K562 (cell line): Measurements from ENCODE around the gene STT3B. TPM values are rescaled to one million over a fixed set of nuclear protein-coding genes. Genes with fewer than 3 reads are reported as not detected.

ENCODE experiments used
- ATAC-seq: fragments of 200-7000 bp; cut with Tn5 transposase; 3 replicates; pipeline ENCODE4 v1.9.1; 2020; ENCODE audit warnings: moderate library complexity
- BruUV-seq: library from RNA; stranded (reverse); fragments of 400-500 nt; replicated peaks from 2 replicates; lab custom pipeline; 2021; lab: Mats Ljungman, UMichigan
- CTCF ChIA-PET: fragments of 300-600 bp; formaldehyde crosslinking; extraction: SDS; loops from one replicate; lab custom pipeline; 2021; ENCODE audit warnings: low intra/inter-chr PET ratio; lab: Yijun Ruan, JAX
- POLR2A ChIA-PET: fragments of 300-600, 350-650 bp; sonication (Branson Sonifier 250); formaldehyde crosslinking; extraction: SDS; loops from one replicate; lab custom pipeline; 2021; ENCODE audit warnings: antibody characterized with exemption, inconsistent platforms; lab: Yijun Ruan, JAX
- DNase-seq, 4 experiments: peaks; one replicate each; pipeline versions ENCODE4 v3.0.0 to v3.0.0-alpha.2; 2011 to 2018; ENCODE audit warnings: low spot score in 3 of 4, mixed read lengths in 3 of 4; ENCODE audit errors: extremely low read depth in 1 of 4
- FAIRE-seq: peaks from 2 replicates; lab custom pipeline; 2011; peaks lifted over from hg19 to GRCh38; lab: Jason Lieb, UNC
- H2AFZ ChIP-seq: 2 replicates; pipeline ENCODE4 v1.6.0; 2011; ENCODE audit warnings: low read depth, low read length, control low read depth, inconsistent platforms
- H3K27ac ChIP-seq: fragments of 200-600 bp; 3 replicates; pipeline ENCODE4 v1.8.0; 2011; ENCODE audit warnings: low read depth, mild to moderate bottlenecking, control low read depth, inconsistent platforms, low read length, moderate library complexity, mixed read lengths; ENCODE audit errors: extremely low read depth
- H3K27me3 ChIP-seq, 2 experiments: fragments of 300-600 bp in 1 of 2; 2 replicates in 1 of 2; 3 replicates in 1 of 2; pipeline versions ENCODE4 v1.6.0 to v1.8.0; 2011; ENCODE audit warnings: inconsistent platforms in 2 of 2, low read length in 2 of 2, mild to moderate bottlenecking in 1 of 2, mixed read lengths in 1 of 2, moderate library complexity in 1 of 2; ENCODE audit not compliant: control insufficient read depth in 2 of 2, insufficient read depth in 2 of 2
- H3K36me3 ChIP-seq: fragments of 300-600 bp; 3 replicates; pipeline ENCODE4 v1.8.0; 2011; ENCODE audit warnings: mild to moderate bottlenecking, low read length, inconsistent platforms; ENCODE audit not compliant: control insufficient read depth, insufficient read depth
- H3K4me1 ChIP-seq, 2 experiments: fragments of 200-600 bp in 1 of 2; replicated peaks in 1 of 2; 2 replicates in 1 of 2; 3 replicates in 1 of 2; pipeline versions ENCODE4 v1.5.1 to v1.8.0; 2011; ENCODE audit warnings: inconsistent platforms in 2 of 2, low read length in 2 of 2, mild to moderate bottlenecking in 1 of 2, mixed read lengths in 1 of 2, moderate library complexity in 1 of 2; ENCODE audit not compliant: control insufficient read depth in 2 of 2, insufficient read depth in 2 of 2
- H3K4me2 ChIP-seq: 2 replicates; pipeline ENCODE4 v1.6.1; 2011; ENCODE audit warnings: low read length, control low read depth, inconsistent platforms, mixed read lengths; ENCODE audit not compliant: insufficient read depth
- H3K4me3 ChIP-seq: fragments of 200-600 bp; sonication (generic), shearing (Covaris generic); 2 replicates; pipeline ENCODE4 v1.5.1; 2016; ENCODE audit warnings: control low read depth, inconsistent platforms
- H3K79me2 ChIP-seq: fragments of 200-600 bp; 3 replicates; pipeline ENCODE4 v1.8.0; 2011; ENCODE audit warnings: low read length, inconsistent platforms; ENCODE audit not compliant: control insufficient read depth, insufficient read depth
- H3K9ac ChIP-seq, 2 experiments: 2 replicates each; pipeline versions ENCODE4 v1.6.0 to v1.6.1; 2011; ENCODE audit warnings: low read depth in 2 of 2, low read length in 2 of 2, control low read depth in 1 of 2, inconsistent platforms in 1 of 2, mild to moderate bottlenecking in 1 of 2, mixed read lengths in 1 of 2; ENCODE audit not compliant: insufficient read depth in 1 of 2
- H3K9me1 ChIP-seq: one replicate; pipeline ENCODE4 v1.6.0; 2011; ENCODE audit warnings: inconsistent platforms, mild to moderate bottlenecking, low read length, moderate library complexity; ENCODE audit not compliant: control insufficient read depth, insufficient read depth
- H3K9me3 ChIP-seq: replicated peaks from 2 replicates; pipeline ENCODE4 v1.5.1; 2011; ENCODE audit warnings: low read depth, low read length, inconsistent platforms; ENCODE audit not compliant: control insufficient read depth, insufficient read depth
- H4K20me1 ChIP-seq: replicated peaks from 2 replicates; pipeline ENCODE4 v1.6.1; 2011; ENCODE audit warnings: low read length, inconsistent platforms, mixed read lengths; ENCODE audit not compliant: control insufficient read depth, insufficient read depth
- DMBX1 ChIP-seq: fragments of 250-450 bp; sonication (Bioruptor Pico); IDR thresholded peaks from 2 replicates; pipeline ENCODE4 v1.8.0; 2022; ENCODE audit warnings: inconsistent platforms, mild to moderate bottlenecking, moderate library complexity, borderline replicate concordance
- ETV1 ChIP-seq: fragments of 450-650 bp; conservative IDR thresholded peaks from 2 replicates; pipeline ENCODE4 v1.6.1; 2016; ENCODE audit warnings: missing genetic modification characterization, control low read depth, low read depth, missing compliant biosample characterization
- GABPA ChIP-seq: fragments of 200-800 bp; sonication (Bioruptor generic); conservative IDR thresholded peaks from 2 replicates; pipeline ENCODE4 v1.6.1; 2016; ENCODE audit warnings: low read depth, missing genetic modification characterization, missing compliant biosample characterization
- IFI16 ChIP-seq: fragments of 250-450 bp; sonication (Bioruptor Pico); IDR thresholded peaks from 2 replicates; pipeline ENCODE4 v2.1.2; 2022; ENCODE audit warnings: mild to moderate bottlenecking, inconsistent platforms
- MEIS2 ChIP-seq: fragments of 450-650 bp; IDR thresholded peaks from 2 replicates; pipeline ENCODE4 v1.6.1; 2014; ENCODE audit warnings: mild to moderate bottlenecking; ENCODE audit not compliant: partially characterized antibody
- WGBS: fragments of 100-300 bp; shearing (Covaris generic); methylation state at CpG from one replicate; pipeline ENCODE4 v1.1.6; 2016; ENCODE audit warnings: low coverage, mixed read lengths; ENCODE audit not compliant: insufficient coverage; ENCODE audit errors: missing lambda C conversion rate; 5-methylcytosine and 5-hydroxymethylcytosine counted together
- in situ Hi-C: fragments of 300-500 bp; cut with MboI; formaldehyde crosslinking; loops from 4 replicates; pipeline ENCODE4 v1.15.0; 2018; ENCODE audit warnings: inconsistent platforms, mixed read lengths
- intact Hi-C: fragments of 100-400 bp; cut with micrococcal nuclease; formaldehyde crosslinking; loops from 2 replicates; pipeline ENCODE4 v1.14.2; 2022
- polyA plus RNA-seq, 8 experiments: library from polyadenylated mRNA; depleted of rRNA in 4 of 8; stranded (reverse) in 5 of 8; unstranded in 3 of 8; fragments of >200 nt; fragmentation: Nextera tagmentation in 2 of 8; fragmentation: Illumina TruSeq in 1 of 8; extraction: Ambion mirVana in 2 of 8; extraction: Trizol in 1 of 8; gene quantifications; 2 replicates each; pipeline versions ENCODE4 v1.2.1 to v1.2.3, GENCODE V29; 2011 to 2014; ENCODE audit warnings: inconsistent platforms in 1 of 8, missing spikeins in 1 of 8
- total RNA-seq, 7 experiments: library from RNA; depleted of rRNA in 6 of 7; stranded (reverse); fragments of >200 nt in 6 of 7; fragmentation: Illumina TruSeq in 2 of 7; extraction: Trizol in 2 of 7; gene quantifications; 2 replicates each; pipeline versions ENCODE4 v1.2.1 to v1.2.3, GENCODE V29; 2011 to 2021; ENCODE audit warnings: low replicate concordance in 1 of 7
- TF ChIP-seq, protein P1 (sequence below), 2 experiments: fragments of 450-650 bp; IDR thresholded peaks; 2 replicates each; pipeline ENCODE4 v1.6.1; 2016; ENCODE audit warnings: mild to moderate bottlenecking in 2 of 2, borderline replicate concordance in 1 of 2, low read depth in 1 of 2, moderate library complexity in 1 of 2

The STT3B gene
- total and polyA plus RNA-seq, 9 of the 15 experiments (the other 6 are each of a cell fraction or from before 2014, with no cell fraction given), result 22.4 to 147 (median 100) TPM

- CTCF ChIA-PET, result no interaction called here
- H2AFZ ChIP-seq, result no peak overlapping the region
- ATAC-seq (no peak), FAIRE-seq (no peak), DNase-seq (no peak)
- no peak overlapping the region for H3K4me3 ChIP-seq
- H3K9me1 ChIP-seq, result no peaks in the 10 kb centered on the region
- intact Hi-C loops, result no loop called here
- no TSS peak for BruUV-seq
- no peak overlapping the region for H3K9ac ChIP-seq
- peaks cover 3 to 9% of the 10 kb centered on the region in 2 experiments; a peak in 4 of 5 replicates for H3K27me3 ChIP-seq
- in situ Hi-C loops, result no loop called here
- TF ChIP-seq ETV1 (peak; percentile 61), GABPA (peak; percentile 41; the same call in 1 of the 2 replicates), DMBX1 (CRISPR knock-in tag) (no peak), IFI16 (CRISPR knock-in tag) (no peak), MEIS2 (peak; percentile 31)
- TF ChIP-seq, protein P1, sequence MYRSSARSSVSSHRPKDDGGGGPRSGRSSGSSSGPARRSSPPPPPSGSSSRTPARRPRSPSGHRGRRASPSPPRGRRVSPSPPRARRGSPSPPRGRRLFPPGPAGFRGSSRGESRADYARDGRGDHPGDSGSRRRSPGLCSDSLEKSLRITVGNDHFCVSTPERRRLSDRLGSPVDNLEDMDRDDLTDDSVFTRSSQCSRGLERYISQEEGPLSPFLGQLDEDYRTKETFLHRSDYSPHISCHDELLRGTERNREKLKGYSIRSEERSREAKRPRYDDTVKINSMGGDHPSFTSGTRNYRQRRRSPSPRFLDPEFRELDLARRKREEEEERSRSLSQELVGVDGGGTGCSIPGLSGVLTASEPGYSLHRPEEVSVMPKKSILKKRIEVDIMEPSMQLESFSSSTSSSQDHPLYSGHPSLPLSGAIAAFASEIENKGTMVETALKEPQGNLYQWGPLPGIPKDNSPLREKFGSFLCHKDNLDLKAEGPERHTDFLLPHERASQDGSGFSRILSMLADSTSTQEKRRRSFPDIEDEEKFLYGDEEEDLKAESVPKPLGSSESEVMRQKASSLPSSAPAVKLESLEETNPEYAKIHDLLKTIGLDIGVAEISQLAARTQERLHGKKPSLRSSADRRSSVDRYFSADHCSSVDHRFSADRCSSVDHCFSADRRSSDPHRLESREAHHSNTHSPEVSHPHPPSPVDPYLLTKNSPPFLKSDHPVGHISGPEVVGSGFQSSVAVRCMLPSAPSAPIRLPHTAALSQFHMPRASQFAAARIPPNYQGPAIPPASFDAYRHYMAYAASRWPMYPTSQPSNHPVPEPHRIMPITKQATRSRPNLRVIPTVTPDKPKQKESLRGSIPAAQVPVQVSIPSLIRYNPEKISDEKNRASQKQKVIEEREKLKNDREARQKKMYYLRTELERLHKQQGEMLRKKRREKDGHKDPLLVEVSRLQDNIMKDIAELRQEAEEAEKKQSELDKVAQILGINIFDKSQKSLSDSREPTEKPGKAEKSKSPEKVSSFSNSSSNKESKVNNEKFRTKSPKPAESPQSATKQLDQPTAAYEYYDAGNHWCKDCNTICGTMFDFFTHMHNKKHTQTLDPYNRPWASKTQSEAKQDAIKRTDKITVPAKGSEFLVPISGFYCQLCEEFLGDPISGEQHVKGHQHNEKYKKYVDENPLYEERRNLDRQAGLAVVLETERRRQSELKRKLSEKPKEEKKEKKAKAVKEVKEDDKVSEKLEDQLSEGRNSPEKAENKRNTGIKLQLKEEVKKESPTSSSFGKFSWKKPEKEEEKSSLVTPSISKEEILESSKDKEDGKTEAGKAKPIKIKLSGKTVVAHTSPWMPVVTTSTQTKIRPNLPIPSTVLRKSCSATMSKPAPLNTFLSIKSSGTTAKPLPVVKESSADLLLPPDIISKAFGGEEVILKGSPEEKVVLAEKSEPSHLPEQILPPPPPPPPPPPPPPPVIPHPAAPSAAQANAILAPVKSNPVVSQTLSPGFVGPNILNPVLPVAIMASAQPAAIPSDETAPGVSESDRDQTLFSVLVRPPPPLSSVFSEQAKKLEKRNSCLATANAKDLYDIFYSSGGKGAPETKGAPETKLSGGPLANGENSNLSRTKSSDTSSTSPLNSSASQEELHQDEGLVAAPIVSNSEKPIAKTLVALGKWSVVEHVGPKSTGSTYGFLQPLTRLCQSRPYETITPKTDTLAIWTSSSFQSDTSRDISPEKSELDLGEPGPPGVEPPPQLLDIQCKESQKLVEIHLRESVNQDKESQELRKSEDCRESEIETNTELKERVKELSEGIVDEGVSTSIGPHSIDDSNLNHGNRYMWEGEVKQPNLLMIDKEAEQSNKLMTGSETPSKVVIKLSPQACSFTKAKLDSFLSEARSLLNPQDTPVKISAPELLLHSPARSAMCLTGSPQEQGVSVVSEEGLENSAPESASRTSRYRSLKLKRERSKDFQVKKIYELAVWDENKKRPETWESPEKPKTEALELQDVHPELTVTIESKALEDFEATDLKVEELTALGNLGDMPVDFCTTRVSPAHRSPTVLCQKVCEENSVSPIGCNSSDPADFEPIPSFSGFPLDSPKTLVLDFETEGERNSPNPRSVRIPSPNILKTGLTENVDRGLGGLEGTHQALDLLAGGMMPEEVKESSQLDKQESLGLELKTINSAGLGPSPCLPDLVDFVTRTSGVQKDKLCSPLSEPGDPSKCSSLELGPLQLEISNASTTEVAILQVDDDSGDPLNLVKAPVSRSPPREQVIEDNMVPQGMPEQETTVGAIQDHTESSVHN (IDR thresholded peaks at IDR 0.05; ENCODE audit: borderline replicate concordance in 1 of 2, low read depth in 1 of 2), result no peak
- no peaks in the 10 kb centered on the region for H3K4me1 ChIP-seq
- H3K27ac ChIP-seq, result no peak overlapping the region
- no peaks in the 10 kb centered on the region for H3K36me3 ChIP-seq
- WGBS, result 0% methylated on average over 5 of the region's 5 CpGs
- H3K79me2 ChIP-seq, result no peaks in the 10 kb centered on the region
- no peaks in the 10 kb centered on the region for H4K20me1 ChIP-seq
- H3K9me3 ChIP-seq, result no peaks in the 10 kb centered on the region
- no peak overlapping the region for H3K4me2 ChIP-seq
- POLR2A ChIA-PET, result no interaction called here
Measured at GRCh38 chr3:31661286-31661685, 128.6 kb downstream of the STT3B start.
